MCF 10A (cell line): Measurements from ENCODE around the gene NAPB. TPM values are rescaled to one million over a fixed set of nuclear protein-coding genes. Genes with fewer than 3 reads are reported as not detected.

Experiments
- BruUV-seq: library from RNA; stranded (reverse); fragments of 400-500 nt; replicated peaks from 2 replicates; lab custom pipeline; 2021; lab: Mats Ljungman, UMichigan
- CTCF ChIA-PET: fragments of 300-600 bp; sonication (Branson Sonifier 250); formaldehyde crosslinking; extraction: SDS; loops from one replicate; lab custom pipeline; 2021; ENCODE audit warnings: antibody characterized with exemption, inconsistent platforms; lab: Yijun Ruan, JAX
- POLR2A ChIA-PET: fragments of 300-600, 350-650 bp; sonication (Branson Sonifier 250); formaldehyde crosslinking; extraction: SDS; loops from one replicate; lab custom pipeline; 2020; ENCODE audit warnings: antibody characterized with exemption, inconsistent platforms; lab: Yijun Ruan, JAX
- DNase-seq: peaks from one replicate; pipeline ENCODE4 v3.0.0-alpha.2; 2018; ENCODE audit not compliant: unreplicated experiment
- H3K27ac Mint-ChIP-seq: one replicate; pipeline ENCODE4 v1.8.0; 2022; ENCODE audit warnings: mild to moderate bottlenecking, low read depth, mixed read lengths; ENCODE audit not compliant: unreplicated experiment
- H3K27me3 Mint-ChIP-seq: one replicate; pipeline ENCODE4 v1.8.0; 2022; ENCODE audit warnings: mixed read lengths; ENCODE audit not compliant: insufficient read depth, unreplicated experiment
- H3K36me3 Mint-ChIP-seq: one replicate; pipeline ENCODE4 v1.8.0; 2022; ENCODE audit warnings: mild to moderate bottlenecking, moderate library complexity, mixed read lengths; ENCODE audit not compliant: insufficient read depth, unreplicated experiment
- H3K4me1 Mint-ChIP-seq: one replicate; pipeline ENCODE4 v1.8.0; 2022; ENCODE audit warnings: mixed read lengths; ENCODE audit not compliant: insufficient read depth, unreplicated experiment
- H3K4me3 Mint-ChIP-seq: one replicate; pipeline ENCODE4 v1.8.0; 2022; ENCODE audit warnings: mild to moderate bottlenecking, moderate library complexity, mixed read lengths; ENCODE audit not compliant: unreplicated experiment
- H3K9me3 Mint-ChIP-seq: one replicate; pipeline ENCODE4 v1.8.0; 2022; ENCODE audit warnings: mixed read lengths; ENCODE audit not compliant: unreplicated experiment
- CTCF ChIP-seq: fragments of 200-600 bp; IDR thresholded peaks from one replicate; pipeline ENCODE4 v1.8.0; 2022; ENCODE audit warnings: antibody characterized with exemption, mild to moderate bottlenecking; ENCODE audit not compliant: unreplicated experiment
- intact Hi-C: fragments of 100-400 bp; cut with micrococcal nuclease; formaldehyde crosslinking; loops from 2 replicates; pipeline ENCODE4 v1.14.1; 2022
- total RNA-seq: library from RNA; stranded (reverse); gene quantifications from 2 replicates; pipeline ENCODE4 v1.2.3, GENCODE V29; 2022

The NAPB gene
- total RNA-seq, 1 experiment from 2014 or later: 9.6 TPM

- Mint-ChIP-seq H3K27me3 (no peaks in the 10 kb centered on the region), H3K4me3 (no peak overlapping the region), H3K9me3 (no peaks in the 10 kb centered on the region), H3K36me3 (no peaks in the 10 kb centered on the region), H3K27ac (no peak overlapping the region), H3K4me1 (peaks cover 22% of the 10 kb centered on the region)
- intact Hi-C loops: no loop called here
- DNase-seq: no peak
- CTCF ChIA-PET: interaction anchor here (0.9 to 1.3 kb wide), 2 partner anchors 33 to 157 kb away, joined by 3 to 8 read pairs; no protein-coding TSS in a partner anchor
- POLR2A ChIA-PET: no interaction called here
- no peak for TF ChIP-seq CTCF
- no TSS peak for BruUV-seq
Measured at GRCh38 chr20:23449421-23449820, 28.1 kb upstream of the NAPB start.

- H3K9me3 Mint-ChIP-seq: no peaks in the 10 kb centered on the region
- no peak overlapping the region for H3K4me3 Mint-ChIP-seq
- H3K4me1 Mint-ChIP-seq: peaks cover 25% of the 10 kb centered on the region
Measured at GRCh38 chr20:23448167-23448566, 26.9 kb upstream of the NAPB start.

GRCh38 chr20:23446505-23446904, 25.2 kb upstream of the NAPB start:
- no TSS peak for BruUV-seq
- Mint-ChIP-seq H3K4me1 (peaks cover 25% of the 10 kb centered on the region), H3K27ac (no peak overlapping the region), H3K4me3 (peak overlapping the region; percentile 28), H3K9me3 (no peaks in the 10 kb centered on the region), H3K27me3 (no peaks in the 10 kb centered on the region), H3K36me3 (no peaks in the 10 kb centered on the region)
- peak; percentile 78 for DNase-seq
- CTCF ChIA-PET: interaction anchor here (0.6 to 13.1 kb wide), 15 partner anchors 12 to 1331 kb away, joined by 3 to 541 read pairs (median 3); partner anchors contain the start of gene CST9
- POLR2A ChIA-PET: interaction anchor here (0.8 to 1.7 kb wide), 3 partner anchors 25 to 85 kb away, joined by 3 to 4 read pairs (median 3); partner anchors contain the start of gene NAPB
- peak; percentile 55 for TF ChIP-seq CTCF
- intact Hi-C loops: no loop called here

More at GRCh38 chr20:23448167-23448566, 26.9 kb upstream of the NAPB start:
- ChIA-PET POLR2A (no interaction called here), CTCF (interaction anchor here (0.6 to 13.1 kb wide), 4 partner anchors 13 to 518 kb away, joined by 3 to 541 read pairs (median 12); partner anchors contain the start of gene CST9)
- Mint-ChIP-seq H3K27me3 (no peaks in the 10 kb centered on the region), H3K36me3 (no peaks in the 10 kb centered on the region), H3K27ac (no peak overlapping the region)
- intact Hi-C loops: no loop called here
- BruUV-seq: no TSS peak
- DNase-seq: no peak
- TF ChIP-seq CTCF: no peak

- H3K4me1 Mint-ChIP-seq: peaks cover 25% of the 10 kb centered on the region
Measured at GRCh38 chr20:23445596-23446217, 24.4 kb upstream of the NAPB start.

More at GRCh38 chr20:23445596-23446217, 24.4 kb upstream of the NAPB start:
- Mint-ChIP-seq H3K27me3 (no peaks in the 10 kb centered on the region), H3K9me3 (no peaks in the 10 kb centered on the region), H3K36me3 (no peaks in the 10 kb centered on the region), H3K4me3 (peak overlapping the region; percentile 9), H3K27ac (peak overlapping the region; percentile 37)
- no TSS peak for BruUV-seq
- POLR2A ChIA-PET: interaction anchor here (0.8 to 1.7 kb wide), 4 partner anchors 25 to 95 kb away, joined by 3 to 4 read pairs (median 4); partner anchors contain the start of genes NAPB and NXT1
- CTCF ChIA-PET: interaction anchor here (0.6 to 13.1 kb wide), 17 partner anchors 11 to 1058 kb away, joined by 3 to 541 read pairs (median 3); partner anchors contain the start of gene CST9
- intact Hi-C loops: no loop called here
- no peak for TF ChIP-seq CTCF
- DNase-seq: peak; percentile 77
